Erythroblast (primary cell): ENCODE measurements around the gene MZT2B.
"Not testable (repeated sequence)": the region's sequence is repeated elsewhere in the genome, so short reads cannot be mapped to it uniquely, and the experiment has no call there.

ENCODE experiments used
- GATA1 ChIP-seq: IDR thresholded peaks from 2 replicates; pipeline ENCODE4 v1.6.1; 2011; ENCODE audit warnings: low read depth, mild to moderate bottlenecking, control low read depth, low read length, moderate library complexity
- POLR2A ChIP-seq: IDR thresholded peaks from 2 replicates; pipeline ENCODE4 v1.6.1; 2011; ENCODE audit warnings: mild to moderate bottlenecking, low read length

GRCh38 chr2:130202518-130202917 lies 20.5 kb downstream of the MZT2B start:
- not testable (repeated sequence) for TF ChIP-seq POLR2A, GATA1
